HepG2 (cell line): ENCODE measurements around the gene GIPC2. TPM values are rescaled to one million over a fixed set of nuclear protein-coding genes. Genes with fewer than 3 reads are reported as not detected.

Source experiments
- ATAC-seq: fragments of 200-7000 bp; cut with Tn5 transposase; 3 replicates; pipeline ENCODE4 v1.9.1; 2020; ENCODE audit warnings: mild to moderate bottlenecking, moderate library complexity
- BruUV-seq: library from RNA; stranded (reverse); fragments of 400-500 nt; replicated peaks from 2 replicates; lab custom pipeline; 2021; lab: Mats Ljungman, UMichigan
- CTCF ChIA-PET: fragments of 300-600 bp; formaldehyde crosslinking; extraction: SDS; loops from one replicate; lab custom pipeline; 2021; ENCODE audit warnings: low total read pairs, inconsistent platforms, low intra/inter-chr PET ratio; lab: Yijun Ruan, JAX
- POLR2A ChIA-PET: fragments of 350-600 bp; sonication (Branson Sonifier 250); formaldehyde crosslinking; loops from one replicate; lab custom pipeline; 2020; ENCODE audit warnings: antibody characterized with exemption, inconsistent platforms; lab: Yijun Ruan, JAX
- DNase-seq: peaks from one replicate; pipeline ENCODE4 v3.0.0-alpha.2; 2015; ENCODE audit warnings: low spot score
- FAIRE-seq: peaks from 3 replicates; lab custom pipeline; 2011; peaks lifted over from hg19 to GRCh38; lab: Jason Lieb, UNC
- H2AFZ ChIP-seq: one replicate; pipeline ENCODE4 v1.6.1; 2011; ENCODE audit warnings: low read length, inconsistent platforms
- H3K27ac ChIP-seq: fragments of 300-600 bp; 3 replicates; pipeline ENCODE4 v1.8.0; 2011; ENCODE audit warnings: mixed run types, mild to moderate bottlenecking, mixed read lengths, low read length, inconsistent platforms; ENCODE audit not compliant: insufficient read depth; ENCODE audit errors: extremely low read length
- H3K27me3 ChIP-seq, 2 experiments: fragments of 200-600 bp in 1 of 2; 2 replicates in 1 of 2; 3 replicates in 1 of 2; pipeline versions ENCODE4 v1.6.0 to v1.8.0; 2011; ENCODE audit warnings: low read length in 2 of 2, mild to moderate bottlenecking in 2 of 2, moderate library complexity in 2 of 2, inconsistent platforms in 1 of 2; ENCODE audit not compliant: insufficient read depth in 2 of 2, control insufficient read depth in 1 of 2
- H3K36me3 ChIP-seq, 2 experiments: fragments of 200-600 bp in 1 of 2; replicated peaks in 1 of 2; 2 replicates in 1 of 2; 3 replicates in 1 of 2; pipeline versions ENCODE4 v1.5.1 to v1.8.0; 2011; ENCODE audit warnings: low read length in 2 of 2, inconsistent platforms in 1 of 2; ENCODE audit not compliant: insufficient read depth in 2 of 2, control insufficient read depth in 1 of 2
- H3K4me1 ChIP-seq: 2 replicates; pipeline ENCODE4 v1.5.1; 2012; ENCODE audit warnings: low read length, inconsistent platforms; ENCODE audit not compliant: insufficient read depth
- H3K4me2 ChIP-seq: 2 replicates; pipeline ENCODE4 v1.6.0; 2011; ENCODE audit warnings: low read depth, low read length, inconsistent platforms
- H3K4me3 ChIP-seq, 3 experiments: fragments of 200-600 bp in 1 of 3; sonication (generic), shearing (Covaris generic) in 1 of 3; replicated peaks in 1 of 3; 2 replicates each; pipeline ENCODE4 v1.5.1; 2011 to 2016; ENCODE audit warnings: low read length in 3 of 3, inconsistent platforms in 2 of 3, low read depth in 2 of 3, mild to moderate bottlenecking in 2 of 3, control low read depth in 1 of 3, mixed read lengths in 1 of 3; ENCODE audit not compliant: insufficient read depth in 1 of 3
- H3K79me2 ChIP-seq: one replicate; pipeline ENCODE4 v1.6.1; 2011; ENCODE audit warnings: low read length, inconsistent platforms; ENCODE audit not compliant: insufficient read depth
- H3K9ac ChIP-seq: 2 replicates; pipeline ENCODE4 v1.6.0; 2011; ENCODE audit warnings: mild to moderate bottlenecking, low read depth, low read length, inconsistent platforms; ENCODE audit not compliant: insufficient read depth
- H3K9me3 ChIP-seq: 2 replicates; pipeline ENCODE4 v1.5.1; 2012; ENCODE audit warnings: mild to moderate bottlenecking, low read length
- H4K20me1 ChIP-seq: 2 replicates; pipeline ENCODE4 v1.6.0; 2011; ENCODE audit warnings: inconsistent platforms, mild to moderate bottlenecking, low read length, moderate library complexity; ENCODE audit not compliant: insufficient read depth
- ATF1 ChIP-seq: IDR thresholded peaks from 2 replicates; pipeline ENCODE4 v1.6.1; 2016; ENCODE audit warnings: mild to moderate bottlenecking, control low read depth
- CHCHD3 ChIP-seq: sonication (generic); formaldehyde crosslinking; IDR thresholded peaks from 2 replicates; pipeline ENCODE4 v1.8.0; 2022; ENCODE audit warnings: mild to moderate bottlenecking, missing genetic modification reagents, moderate library complexity
- KAT8 ChIP-seq: IDR thresholded peaks from 2 replicates; pipeline ENCODE4 v1.6.1; 2016; ENCODE audit warnings: missing genetic modification reagents, missing compliant biosample characterization
- RAD51 ChIP-seq: fragments of 450-650 bp; IDR thresholded peaks from 2 replicates; pipeline ENCODE4 v1.6.1; 2016; ENCODE audit warnings: borderline replicate concordance
- RBM39 ChIP-seq: fragments of 200-400 bp; formaldehyde crosslinking; IDR thresholded peaks from one replicate; pipeline ENCODE4 v1.6.1; 2018; ENCODE audit warnings: antibody characterized with exemption, mild to moderate bottlenecking, low read depth, low read length; ENCODE audit not compliant: poor library complexity, severe bottlenecking
- SALL2 ChIP-seq: sonication (generic); formaldehyde crosslinking; IDR thresholded peaks from 2 replicates; pipeline ENCODE4 v1.8.1; 2023; ENCODE audit warnings: mild to moderate bottlenecking, missing genetic modification reagents, inconsistent platforms
- SETDB1 ChIP-seq: sonication (generic); formaldehyde crosslinking; IDR thresholded peaks from 2 replicates; pipeline ENCODE4 v1.5.1; 2020; ENCODE audit warnings: missing genetic modification reagents, mild to moderate bottlenecking, borderline replicate concordance
- TCF12 ChIP-seq, 2 experiments: fragments of 450-650 bp in 1 of 2; sonication (generic) in 1 of 2; formaldehyde crosslinking in 1 of 2; IDR thresholded peaks; 2 replicates each; pipeline versions ENCODE4 v1.6.1 to v1.8.0; 2017 to 2022; ENCODE audit warnings: antibody characterized with exemption in 1 of 2, mild to moderate bottlenecking in 1 of 2, missing genetic modification reagents in 1 of 2, moderate library complexity in 1 of 2
- ZNF17 ChIP-seq: sonication (generic); formaldehyde crosslinking; IDR thresholded peaks from 2 replicates; pipeline ENCODE4 v1.5.0; 2020; ENCODE audit warnings: mild to moderate bottlenecking, missing genetic modification reagents
- ZNF264 ChIP-seq: sonication (generic); formaldehyde crosslinking; IDR thresholded peaks from 2 replicates; pipeline ENCODE4 v1.4.0; 2020; ENCODE audit warnings: missing genetic modification reagents
- ZNF605 ChIP-seq: sonication (generic); formaldehyde crosslinking; IDR thresholded peaks from 2 replicates; pipeline ENCODE4 v1.8.0; 2022; ENCODE audit warnings: mild to moderate bottlenecking, missing genetic modification reagents
- WGBS: methylation state at CpG from one replicate; pipeline ENCODE4 v1.1.6; 2017; ENCODE audit warnings: low lambda C conversion rate; 5-methylcytosine and 5-hydroxymethylcytosine counted together
- in situ Hi-C: cut with HindIII; loops from 2 replicates; pipeline ENCODE4 v1.10.0; 2017; ENCODE audit warnings: low pct_unique_long_range_greater_than_20kb; ENCODE audit not compliant: extremely low pct_ligation_motif_present
- intact Hi-C: fragments of 100-400 bp; cut with micrococcal nuclease; formaldehyde crosslinking; loops from one replicate; pipeline ENCODE4 v1.10.0; 2022; ENCODE audit not compliant: unreplicated experiment
- polyA plus RNA-seq, 8 experiments: library from polyadenylated mRNA; depleted of rRNA in 3 of 8; stranded (reverse) in 7 of 8; unstranded in 1 of 8; fragments of >200 nt; fragmentation: Illumina TruSeq in 4 of 8; extraction: Trizol in 4 of 8; gene quantifications; 2 replicates each; pipeline versions ENCODE4 v1.2.1 to v1.2.3, GENCODE V29; 2011 to 2016; ENCODE audit warnings: low read depth in 4 of 8, missing spikeins in 1 of 8, mixed read lengths in 1 of 8; ENCODE audit not compliant: insufficient read depth in 1 of 8
- total RNA-seq, 5 experiments: library from RNA; depleted of rRNA; stranded (reverse); fragments of >200 nt; fragmentation: Illumina TruSeq; extraction: Trizol; gene quantifications; 2 replicates each; pipeline ENCODE4 v1.2.3, GENCODE V29; 2016; ENCODE audit warnings: low read depth in 1 of 5
- TF ChIP-seq, protein P1 (sequence below): sonication (generic); formaldehyde crosslinking; IDR thresholded peaks from 2 replicates; pipeline ENCODE4 v1.8.0; 2022; ENCODE audit warnings: missing genetic modification reagents, mild to moderate bottlenecking, inconsistent platforms, borderline replicate concordance

GIPC2 gene
- total and polyA plus RNA-seq, 2 of the 13 experiments (the other 11 are each of a cell fraction or from before 2014, with no cell fraction given): 6.1 to 21.6 TPM

GRCh38 chr1:78040484-78041089, 5.2 kb upstream of the GIPC2 start:
- H3K4me3 ChIP-seq: no peak overlapping the region
- 60% methylated on average over 3 of the region's 3 CpGs for WGBS
- intact Hi-C loops (no loop called here), in situ Hi-C loops (no loop called here)
- H3K27me3 ChIP-seq: no peaks in the 10 kb centered on the region; a peak in 1 of 5 replicates
- ATAC-seq: no peak
- BruUV-seq: no TSS peak
- H3K9ac ChIP-seq: no peak overlapping the region
- POLR2A ChIA-PET: no interaction called here
- CTCF ChIA-PET: no interaction called here
- H3K79me2 ChIP-seq: no peaks in the 10 kb centered on the region
- no peak for DNase-seq
- FAIRE-seq: no peak
- no peaks in the 10 kb centered on the region for H3K36me3 ChIP-seq
- TF ChIP-seq SETDB1 (CRISPR knock-in tag): no peak
- TF ChIP-seq ZNF605 (CRISPR knock-in tag): no peak
- TF ChIP-seq RAD51: no peak
- TF ChIP-seq SALL2 (CRISPR knock-in tag): no peak
- no peak for TF ChIP-seq RBM39
- TF ChIP-seq ZNF264: no peak
- TF ChIP-seq ZNF17 (CRISPR knock-in tag): no peak
- TF ChIP-seq TCF12 (IDR thresholded peaks at IDR 0.05): no peak
- no peak for TF ChIP-seq TCF12 (CRISPR knock-in tag; IDR thresholded peaks at IDR 0.05)
- TF ChIP-seq KAT8 (CRISPR knock-in tag): no peak
- no peak for TF ChIP-seq CHCHD3 (CRISPR knock-in tag)
- no peak for TF ChIP-seq ATF1 (CRISPR knock-in tag)
- TF ChIP-seq, protein P1, sequence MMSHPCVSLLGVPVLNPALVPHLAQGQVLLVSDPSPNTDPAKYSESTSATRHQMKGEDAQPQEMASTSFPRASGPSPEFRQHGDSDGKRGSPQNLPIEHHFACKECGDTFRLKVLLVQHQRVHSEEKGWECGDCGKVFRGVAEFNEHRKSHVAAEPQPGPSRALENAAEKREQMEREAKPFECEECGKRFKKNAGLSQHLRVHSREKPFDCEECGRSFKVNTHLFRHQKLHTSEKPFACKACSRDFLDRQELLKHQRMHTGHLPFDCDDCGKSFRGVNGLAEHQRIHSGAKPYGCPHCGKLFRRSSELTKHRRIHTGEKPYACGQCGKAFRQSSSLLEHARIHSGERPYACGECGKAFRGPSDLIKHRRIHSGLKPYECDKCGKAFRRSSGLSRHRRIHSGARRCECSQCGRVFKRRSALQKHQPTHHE (CRISPR knock-in tag): no peak
- no peaks in the 10 kb centered on the region for H4K20me1 ChIP-seq
- no peak overlapping the region for H2AFZ ChIP-seq
- H3K27ac ChIP-seq: no peak overlapping the region
- peaks cover 46% of the 10 kb centered on the region for H3K4me1 ChIP-seq
- H3K4me2 ChIP-seq: no peak overlapping the region
- H3K9me3 ChIP-seq: no peaks in the 10 kb centered on the region
